GM12874 (cell line): ENCODE results near the gene IBA57.

Source experiments
- CTCF ChIP-seq: IDR thresholded peaks from 2 replicates; pipeline ENCODE4 v1.5.1; 2011; ENCODE audit warnings: low read depth, mild to moderate bottlenecking, control low read depth, low read length, moderate library complexity; ENCODE audit not compliant: insufficient read depth

The IBA57 gene

GRCh38 chr1:228197555-228198147 lies 32.0 kb downstream of the IBA57 start:
- no peak for TF ChIP-seq CTCF

DNA sequence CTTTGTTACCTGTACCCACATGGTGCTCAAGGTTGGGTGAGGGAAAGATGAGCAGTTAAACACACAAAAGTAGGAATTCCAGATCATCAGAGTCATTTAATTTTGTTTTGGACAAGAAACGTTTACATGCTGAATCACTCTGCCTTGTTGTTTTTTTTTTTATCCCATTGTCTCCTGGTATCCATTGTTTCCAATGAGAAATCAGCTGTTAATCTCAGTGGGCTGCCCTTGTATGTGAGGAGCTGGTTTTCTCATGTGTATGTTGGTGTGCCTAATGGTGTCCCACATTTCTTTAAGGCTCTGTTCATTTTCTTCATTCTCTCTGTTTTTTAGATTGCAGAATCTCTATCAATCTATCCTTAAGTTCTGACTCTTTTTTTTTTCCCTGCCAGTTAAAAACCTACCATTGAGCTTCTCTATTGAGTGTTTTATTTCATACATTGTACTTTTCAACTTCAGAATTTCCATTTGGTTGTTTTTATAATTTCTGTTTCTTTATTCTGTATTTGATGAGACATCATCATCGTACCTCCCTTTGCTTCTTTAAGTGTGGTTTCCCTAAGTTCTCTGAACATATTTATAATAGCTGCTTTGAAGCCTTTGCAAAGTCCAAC lies 33.5 kb downstream of the IBA57 start:
- no peak for TF ChIP-seq CTCF

DNA sequence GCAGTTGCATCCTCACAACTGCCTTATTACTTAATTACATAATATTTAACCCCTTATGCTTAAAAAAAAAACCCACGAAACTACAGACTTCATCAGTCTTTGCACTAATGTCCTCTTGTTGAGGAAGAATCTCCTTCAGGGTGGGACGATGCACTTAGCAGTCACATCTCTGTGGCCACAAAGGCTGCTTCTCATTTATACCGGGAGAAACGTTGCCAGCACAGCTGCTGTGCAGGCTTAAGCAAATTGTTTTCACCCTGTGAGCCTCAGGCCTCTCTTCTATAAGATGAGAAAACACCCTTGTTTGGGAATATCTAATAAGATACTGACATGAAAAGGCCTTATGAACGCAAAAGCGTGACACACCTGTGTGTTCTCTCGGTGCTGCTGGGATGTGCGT lies 39.4 kb downstream of the IBA57 start:
- TF ChIP-seq CTCF: no peak

- no peak for TF ChIP-seq CTCF
These were observed 40.2 kb downstream of the IBA57 start for GRCh38 chr1:228205526-228206436.

GRCh38 chr1:228206582-228207351 lies 41.2 kb downstream of the IBA57 start:
- TF ChIP-seq CTCF: no peak

GRCh38 chr1:228207381-228207810 lies 41.8 kb downstream of the IBA57 start:
- TF ChIP-seq CTCF: no peak
